Amniotic epithelial cell (primary cell): Measurements from ENCODE around the gene GDF7.
"Not testable (repeated sequence)": the region's sequence is repeated elsewhere in the genome, so short reads cannot be mapped to it uniquely, and the experiment has no call there.

ENCODE experiments used
- DNase-seq: peaks from one replicate; pipeline ENCODE4 v3.0.0-alpha.2; 2010; ENCODE audit warnings: low read depth

The GDF7 gene

DNA sequence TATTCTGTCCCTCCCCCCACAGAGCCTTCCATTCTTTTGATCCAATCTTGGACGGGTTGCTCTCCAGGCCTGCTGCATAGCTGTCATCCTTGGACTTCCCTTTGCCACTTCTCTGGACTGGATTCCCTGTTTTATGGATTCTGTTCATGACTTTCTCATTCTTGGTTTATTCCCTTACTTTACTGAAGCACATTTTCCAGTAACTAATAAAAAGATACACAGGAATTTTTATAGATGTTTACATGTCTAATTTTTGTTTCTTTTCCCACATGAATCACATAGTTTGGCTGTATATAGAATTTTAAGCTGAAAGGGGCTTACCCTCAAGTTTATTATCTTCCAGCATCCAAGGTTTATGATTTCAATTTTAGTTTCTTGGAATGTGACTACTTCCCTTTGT lies 37.9 kb downstream of the GDF7 start:
- DNase-seq = no peak

DNA sequence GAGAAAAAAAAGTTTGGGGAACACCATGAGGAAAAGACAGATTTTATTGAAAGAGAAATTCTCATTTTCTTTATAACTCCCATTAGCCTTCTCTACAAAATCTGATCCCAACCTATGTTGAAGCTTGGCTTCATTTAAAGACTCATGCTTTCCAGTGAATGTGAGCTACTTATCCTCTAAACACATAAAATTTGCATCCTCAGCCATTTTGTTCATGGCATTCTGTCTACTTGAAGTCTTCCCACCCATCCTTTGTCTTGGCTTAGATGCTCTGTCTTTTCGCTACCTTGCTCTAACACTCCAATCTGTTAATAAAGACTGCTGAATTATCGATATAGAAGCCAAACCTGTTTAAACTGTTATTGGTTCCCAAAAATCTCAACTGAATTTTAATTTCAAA lies 39.3 kb downstream of the GDF7 start:
- DNase-seq = no peak

DNA sequence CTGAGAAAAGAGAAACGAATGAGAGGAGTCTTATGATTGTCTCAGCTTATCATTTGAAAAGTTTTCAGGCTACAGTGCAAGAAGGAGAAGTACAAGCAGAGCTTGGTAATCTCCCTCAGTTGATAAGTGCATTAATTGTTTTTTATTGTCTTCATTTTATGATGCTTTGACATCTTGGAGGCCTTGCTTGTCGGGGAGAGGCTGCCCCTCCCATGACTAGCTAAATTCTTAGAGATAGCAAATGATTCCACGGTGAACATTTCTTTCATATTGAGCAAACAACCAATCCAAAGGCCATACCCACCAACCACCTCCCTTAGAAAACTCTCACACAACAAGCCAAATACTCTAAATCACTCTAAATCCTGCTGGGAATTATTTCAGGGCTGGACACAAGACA lies 39.8 kb downstream of the GDF7 start:
- no peak for DNase-seq

DNA sequence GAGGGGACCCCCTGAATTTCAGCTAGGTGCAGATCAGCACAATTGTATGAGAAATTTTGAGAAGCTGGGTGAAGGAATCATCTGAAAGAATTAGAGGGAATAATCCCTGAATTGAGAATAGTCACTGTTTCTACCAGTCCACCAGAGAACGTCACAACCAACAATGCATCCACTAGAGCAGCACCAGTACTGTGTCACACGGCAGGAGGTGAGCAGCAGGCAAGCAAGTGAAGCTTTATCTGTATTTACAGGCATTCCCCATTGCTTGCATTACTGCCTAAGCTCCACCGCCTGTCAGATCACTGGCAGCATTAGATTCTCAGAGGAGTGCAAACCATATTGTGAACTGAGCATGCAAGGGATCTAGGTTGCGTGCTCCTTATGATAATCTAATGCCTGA lies 40.7 kb downstream of the GDF7 start:
- no peak for DNase-seq

DNA sequence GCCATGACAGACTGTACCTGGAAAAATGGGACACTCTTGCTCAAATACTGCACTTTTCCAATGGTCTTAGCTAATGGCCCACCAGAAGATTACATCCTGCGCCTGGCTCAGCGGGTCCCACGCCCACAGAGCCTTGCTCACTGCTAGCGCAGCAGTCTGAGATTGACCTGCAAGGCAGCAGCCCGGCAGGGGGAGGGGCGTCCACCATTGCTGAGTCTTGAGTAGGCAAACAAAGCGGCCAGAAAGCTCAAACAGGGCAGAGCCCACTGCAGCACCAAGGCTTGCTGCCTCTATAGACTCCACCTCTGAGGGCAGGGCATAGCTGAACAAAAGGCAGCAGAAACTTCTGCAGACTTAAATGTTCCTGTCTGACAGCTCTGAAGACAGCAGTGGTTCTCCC lies 44.7 kb downstream of the GDF7 start:
- not testable (repeated sequence) for DNase-seq

DNA sequence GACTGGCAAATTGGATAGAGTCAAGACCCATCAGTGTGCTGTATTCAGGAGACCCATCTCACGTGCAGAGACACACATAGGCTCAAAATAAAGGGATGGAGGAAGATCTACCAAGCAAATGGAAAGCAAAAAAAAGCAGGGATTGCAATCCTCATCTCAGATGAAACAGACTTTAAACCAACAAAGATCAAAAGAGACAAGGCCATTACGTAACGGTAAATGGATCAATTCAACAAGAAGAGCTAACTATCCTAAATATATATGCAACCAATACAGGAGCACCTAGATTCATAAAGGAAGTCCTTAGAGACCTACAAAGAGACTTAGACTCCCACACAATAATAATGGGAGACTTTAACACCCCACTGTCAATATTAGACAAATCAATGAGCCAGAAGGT lies 46.6 kb downstream of the GDF7 start:
- DNase-seq = not testable (repeated sequence)

DNA sequence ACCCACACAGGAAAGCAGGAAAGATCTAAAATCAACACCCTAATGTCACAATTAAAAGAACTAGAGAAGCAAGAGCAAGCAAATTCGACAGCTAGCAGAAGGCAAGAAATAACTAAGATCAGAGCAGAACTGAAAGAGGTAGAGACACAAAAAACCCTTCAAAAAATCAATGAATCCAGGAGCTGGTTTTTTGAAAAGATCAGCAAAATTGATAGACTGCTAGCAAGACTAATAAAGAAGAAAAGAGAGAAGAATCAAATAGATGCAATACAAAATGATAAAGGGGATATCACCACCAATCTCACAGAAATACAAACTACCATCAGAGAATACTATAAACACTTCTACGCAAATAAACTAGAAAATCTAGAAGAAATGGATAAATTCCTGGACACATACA lies 47.5 kb downstream of the GDF7 start:
- DNase-seq = not testable (repeated sequence)

DNA sequence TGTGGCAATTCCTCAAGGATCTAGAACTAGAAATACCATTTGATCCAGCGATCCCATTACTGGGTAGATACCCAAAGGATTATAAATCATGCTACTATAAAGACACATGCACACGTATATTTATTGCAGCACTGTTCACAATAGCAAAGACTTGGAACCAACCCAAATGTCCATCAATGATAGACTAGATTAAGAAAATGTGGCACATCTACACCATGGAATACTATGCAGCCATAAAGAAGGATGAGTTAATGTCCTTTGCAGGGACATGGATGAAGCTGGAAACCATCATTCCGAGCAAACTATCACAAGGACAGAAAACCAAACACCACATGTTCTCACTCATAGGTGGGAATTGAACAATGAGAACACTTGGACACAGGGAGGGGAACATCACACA lies 49.2 kb downstream of the GDF7 start:
- DNase-seq = not testable (repeated sequence)

DNA sequence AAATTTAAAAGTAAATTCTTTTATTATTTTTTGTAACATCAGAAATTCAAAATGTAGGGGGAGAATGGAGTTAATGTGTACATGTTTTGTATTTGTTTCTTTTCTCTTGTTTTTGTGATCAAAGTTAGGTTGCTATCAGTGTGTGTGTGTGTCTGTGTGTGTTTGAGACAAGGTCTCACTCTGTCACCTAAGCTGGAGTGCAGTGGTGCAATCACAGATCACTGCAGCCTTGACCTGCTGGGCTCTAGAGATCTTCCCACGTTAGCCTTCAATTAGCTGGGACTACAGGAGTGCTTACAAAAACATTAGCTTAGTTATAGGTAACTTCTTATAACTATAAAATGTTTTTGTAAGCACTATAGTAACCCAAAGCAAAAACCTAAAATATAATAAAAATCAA lies 50.7 kb downstream of the GDF7 start:
- no peak for DNase-seq

DNA sequence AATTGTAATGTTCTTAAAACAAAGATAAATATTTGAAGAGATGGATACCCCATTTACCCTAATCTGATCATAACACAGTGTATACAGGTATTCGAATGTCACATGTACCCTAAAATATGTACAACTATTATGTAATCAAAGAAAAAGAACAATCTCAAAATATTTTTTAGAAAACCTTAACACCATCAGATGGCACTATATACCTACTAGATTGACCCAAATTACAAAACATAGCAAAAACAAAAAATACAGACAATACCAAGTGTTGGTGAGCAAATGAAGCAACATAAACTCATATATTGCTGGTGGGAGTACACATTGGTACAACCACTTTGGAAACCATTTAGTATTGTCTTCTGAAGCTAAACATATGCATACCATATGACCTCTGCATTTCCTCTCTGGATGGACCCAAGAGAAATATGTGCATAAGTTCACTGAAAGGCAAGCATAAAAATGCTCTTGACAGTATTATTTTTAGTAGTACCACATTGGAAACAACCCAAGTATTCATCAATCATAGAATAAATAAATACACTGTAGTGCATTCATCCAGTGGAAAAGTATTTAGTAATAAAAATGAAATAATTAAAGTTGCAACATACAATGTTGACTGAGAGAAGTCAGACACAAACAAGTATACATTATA lies 55.8 kb downstream of the GDF7 start:
- DNase-seq = no peak

DNA sequence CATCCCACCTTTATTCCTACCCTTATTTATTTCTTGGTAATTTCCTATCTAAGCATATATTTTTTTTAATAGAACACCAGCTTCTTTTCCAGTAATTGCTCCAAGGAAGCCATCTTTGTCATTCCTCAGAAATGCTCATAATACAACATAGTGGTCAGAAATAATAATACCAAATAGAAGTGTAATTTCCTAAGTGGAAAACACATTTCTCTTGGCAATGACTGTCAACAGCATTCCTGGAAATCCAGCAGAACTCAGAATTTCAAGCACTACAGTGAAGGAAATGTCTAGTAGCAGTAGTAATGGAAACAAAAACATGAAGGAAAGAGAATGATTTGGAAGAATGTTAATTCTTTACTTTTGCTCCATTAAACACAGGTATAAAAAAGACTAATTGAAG lies 56.6 kb downstream of the GDF7 start:
- no peak for DNase-seq

DNA sequence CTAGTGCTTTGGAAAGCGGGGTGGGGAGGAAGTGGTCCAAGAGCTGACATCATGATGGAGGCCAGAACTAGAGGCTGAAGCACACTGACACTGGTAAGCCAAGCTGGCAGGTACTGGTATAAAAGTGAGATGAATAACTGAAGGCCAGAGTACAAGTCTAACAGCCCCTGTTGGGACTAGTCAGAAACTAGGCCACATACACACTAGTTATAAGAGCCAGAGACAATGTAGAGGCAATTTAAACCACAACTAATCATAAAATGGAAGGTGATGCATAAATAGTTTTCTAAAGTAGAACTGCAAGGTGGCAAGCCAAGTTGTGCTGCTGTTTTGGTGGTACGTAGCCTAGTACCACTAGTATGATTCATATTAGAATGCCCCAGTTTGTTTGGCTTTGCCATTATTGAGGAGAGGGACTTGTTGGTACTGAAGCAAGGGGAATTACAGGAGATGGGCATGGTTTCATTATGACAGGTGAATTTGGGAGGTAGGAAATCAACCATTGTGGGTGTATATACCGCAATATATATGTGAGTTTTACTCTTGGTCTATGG lies 57.6 kb downstream of the GDF7 start:
- no peak for DNase-seq

DNA sequence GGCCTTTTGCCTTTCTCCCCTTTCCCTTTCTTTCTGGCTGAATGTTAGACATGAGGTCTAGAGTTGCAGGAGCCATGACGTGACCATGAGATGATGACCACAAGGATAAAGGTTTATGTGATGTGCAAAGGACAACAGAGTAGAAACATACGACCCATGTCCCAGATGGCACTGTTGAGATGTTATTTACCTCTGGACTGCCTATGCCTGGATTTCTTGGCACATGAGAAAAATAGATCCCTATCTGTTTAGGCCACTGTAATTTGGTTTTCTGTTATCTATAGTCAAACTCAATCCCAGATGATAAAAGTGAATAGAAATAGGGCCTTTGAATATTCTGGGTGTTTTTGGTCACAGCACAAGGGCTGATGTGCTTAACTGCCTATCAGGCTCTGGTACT lies 58.8 kb downstream of the GDF7 start:
- no peak for DNase-seq

DNA sequence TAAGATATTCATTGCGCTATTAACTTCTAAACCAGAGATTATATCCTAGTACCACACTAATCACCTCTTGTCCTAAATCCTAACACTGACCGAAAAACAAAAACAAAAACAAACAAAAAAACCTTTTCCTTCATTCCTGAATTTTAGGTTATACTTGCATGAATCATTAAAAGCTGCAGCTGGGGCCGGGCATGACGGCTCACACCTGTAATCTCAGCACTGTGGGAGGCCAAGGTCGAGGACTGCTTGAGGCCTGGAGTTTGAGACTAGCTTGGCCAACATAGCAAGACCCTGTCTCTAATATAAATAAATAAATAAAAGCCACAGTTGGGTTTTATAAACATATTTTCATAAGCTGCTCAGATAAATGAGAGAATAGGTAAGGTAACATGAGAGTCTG lies 60.0 kb downstream of the GDF7 start:
- no peak for DNase-seq

DNA sequence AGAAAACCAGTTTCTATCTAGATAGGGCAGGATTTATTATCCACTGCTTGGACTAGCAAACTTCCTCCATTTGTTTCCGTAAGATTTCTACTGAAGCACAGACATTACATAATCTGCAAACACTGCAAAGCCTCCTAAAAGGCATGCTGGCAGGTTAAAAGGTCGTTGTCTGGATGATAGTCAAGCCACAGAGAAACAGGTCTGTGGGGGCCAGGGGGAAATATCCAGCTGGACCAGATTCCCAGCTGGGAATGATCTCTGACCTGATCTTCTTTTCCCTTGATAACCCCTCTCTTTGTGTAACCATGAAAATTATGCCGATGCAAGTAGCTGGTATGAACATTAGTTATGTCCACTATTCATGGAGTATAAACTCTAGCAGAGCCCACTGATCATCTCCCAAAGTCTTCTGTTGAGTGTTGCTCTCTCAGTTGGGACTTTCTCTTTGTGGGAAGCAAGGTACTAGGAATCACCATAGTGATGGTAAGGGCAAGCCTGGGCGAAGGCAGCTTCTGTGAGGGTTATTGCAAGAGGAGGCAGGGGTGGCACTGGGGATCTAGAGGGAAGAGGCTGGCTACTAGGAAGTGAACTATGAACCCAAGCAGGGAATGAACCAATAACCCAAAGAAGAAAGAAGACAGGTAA lies 61.3 kb downstream of the GDF7 start:
- peak; percentile 67 for DNase-seq
